ENCODE results near the gene GABRB2. TPM values are rescaled to one million over a fixed set of nuclear protein-coding genes. Genes with fewer than 3 reads are reported as not detected.

GABRB2 gene
- total RNA-seq, 1 experiment from 2014 or later, result not detected

GRCh38 chr5:161261668-161262323 lies 284.7 kb downstream of the GABRB2 start:
- no peaks in the 10 kb centered on the region for H3K79me2 ChIP-seq (ENCODE audit: insufficient read depth, low read length)
- no peaks in the 10 kb centered on the region for H4K20me1 ChIP-seq (ENCODE audit: insufficient read depth)
- H3K9ac ChIP-seq (ENCODE audit: low read length), result no peak overlapping the region
- H3K9me2 ChIP-seq (ENCODE audit: insufficient read depth), result no peaks in the 10 kb centered on the region
- ChIA-PET POLR2A (no interaction called here), CTCF (no interaction called here), RAD21 (ENCODE audit: low non-redundant PET in 1 of 2, low total read pairs in 2 of 2, uncharacterized antibody in 2 of 2, unreplicated experiment in 2 of 2) (no interaction called here)
- ATAC-seq (no peak), DNase-seq (ENCODE audit: low read depth, low spot score) (no peak)
- H3K4me3 ChIP-seq (replicated peaks in 1 of 2; ENCODE audit: low read depth in 1 of 2, low read length in 2 of 2), result no peak overlapping the region
- TF ChIP-seq YY1 (IDR thresholded peaks at IDR 0.05; ENCODE audit: extremely low read depth, insufficient replicate concordance, low read depth, low read length) (no peak), EGR1 (IDR thresholded peaks at IDR 0.05; ENCODE audit: low read depth) (no peak), MAX (IDR thresholded peaks at IDR 0.05) (no peak), REST (IDR thresholded peaks at IDR 0.05; ENCODE audit: low read depth) (no peak), CBX3 (IDR thresholded peaks at IDR 0.05; ENCODE audit: low read depth) (no peak), ATF3 (IDR thresholded peaks at IDR 0.05) (no peak), SIN3A (IDR thresholded peaks at IDR 0.05; ENCODE audit: low read depth) (no peak), POLR2A (IDR thresholded peaks at IDR 0.05; ENCODE audit: borderline replicate concordance, extremely low read depth, insufficient read depth, insufficient read length) (no peak), RAD21 (IDR thresholded peaks at IDR 0.05; ENCODE audit: low read depth) (no peak), ZNF274 (IDR thresholded peaks at IDR 0.05; ENCODE audit: low read depth, low read length) (no peak), ZBTB33 (IDR thresholded peaks at IDR 0.05; ENCODE audit: extremely low read depth, insufficient replicate concordance, low read length) (no peak), EZH2 (IDR thresholded peaks at IDR 0.05) (no peak), CEBPB (IDR thresholded peaks at IDR 0.05; ENCODE audit: low read depth) (no peak), POLR2AphosphoS5 (IDR thresholded peaks at IDR 0.05; ENCODE audit: low read depth, low read length) (no peak), SP1 (IDR thresholded peaks at IDR 0.05; ENCODE audit: low read depth) (no peak)
- no peak overlapping the region for H3K27ac ChIP-seq (ENCODE audit: low read depth, low read length)
- H2AFZ ChIP-seq (ENCODE audit: low read depth, low read length, poor library complexity, severe bottlenecking), result no peak overlapping the region
- BruUV-seq (replicated peaks), result no TSS peak
- H3K36me3 ChIP-seq (ENCODE audit: control insufficient read depth in 1 of 2, insufficient read depth in 2 of 2, low read length in 2 of 2), result no peaks in the 10 kb centered on the region
- intact Hi-C loops (cut with micrococcal nuclease), result no loop called here
- no peaks in the 10 kb centered on the region for H3K4me1 ChIP-seq (ENCODE audit: control insufficient read depth in 1 of 2, insufficient read depth in 2 of 2, low read length in 2 of 2)
- H3K27me3 ChIP-seq (ENCODE audit: insufficient read depth, low read length), result no peaks in the 10 kb centered on the region
- no peak overlapping the region for H3K4me2 ChIP-seq (ENCODE audit: low read length)
- H3K9me3 ChIP-seq (ENCODE audit: control insufficient read depth in 1 of 2, insufficient read depth in 1 of 2, low read depth in 1 of 2, low read length in 2 of 2), result peaks cover 0 to 15% of the 10 kb centered on the region in 2 experiments; a peak in 1 of 4 replicates
